ENCODE results near the gene APLN.

APLN gene

GRCh38 chrX:129637217-129638109, 17.3 kb downstream of the APLN start:
- Histone ChIP-seq H3K36me3 (ENCODE audit: insufficient read depth, low read length) (no peaks in the 10 kb centered on the region), H3K27ac (ENCODE audit: low read depth, low read length) (no peak overlapping the region), H3K4me1 (ENCODE audit: insufficient read depth, low read length) (no peaks in the 10 kb centered on the region), H3K9me3 (ENCODE audit: insufficient read depth, low read depth, low read length) (no peaks in the 10 kb centered on the region), H3K27me3 (ENCODE audit: insufficient read depth, low read length) (no peaks in the 10 kb centered on the region), H3K9ac (ENCODE audit: low read depth, low read length) (no peak overlapping the region), H3K4me3 (ENCODE audit: low read length) (no peak overlapping the region)
- WGBS, result 49% methylated on average over 13 of the region's 13 CpGs

GRCh38 chrX:129636175-129636681, 18.5 kb downstream of the APLN start:
- H3K27ac ChIP-seq (ENCODE audit: low read depth, low read length), result no peak overlapping the region
- WGBS, result 81% methylated on average over 8 of the region's 8 CpGs

GRCh38 chrX:129634541-129634940, 20.2 kb downstream of the APLN start:
- no peak overlapping the region for H3K9ac ChIP-seq (ENCODE audit: low read depth, low read length)
- H3K4me3 ChIP-seq (ENCODE audit: low read length), result no peak overlapping the region
- no peak overlapping the region for H3K27ac ChIP-seq (ENCODE audit: low read depth, low read length)
- H3K36me3 ChIP-seq (ENCODE audit: insufficient read depth, low read length), result no peaks in the 10 kb centered on the region
- H3K9me3 ChIP-seq (ENCODE audit: insufficient read depth, low read depth, low read length), result no peaks in the 10 kb centered on the region
- 36% methylated on average over 7 of the region's 7 CpGs for WGBS
- no peaks in the 10 kb centered on the region for H3K27me3 ChIP-seq (ENCODE audit: insufficient read depth, low read length)
- no peaks in the 10 kb centered on the region for H3K4me1 ChIP-seq (ENCODE audit: insufficient read depth, low read length)

More at GRCh38 chrX:129636175-129636681, 18.5 kb downstream of the APLN start:
- Histone ChIP-seq H3K4me1 (ENCODE audit: insufficient read depth, low read length) (no peaks in the 10 kb centered on the region), H3K27me3 (ENCODE audit: insufficient read depth, low read length) (no peaks in the 10 kb centered on the region), H3K36me3 (ENCODE audit: insufficient read depth, low read length) (no peaks in the 10 kb centered on the region), H3K9ac (ENCODE audit: low read depth, low read length) (no peak overlapping the region), H3K9me3 (ENCODE audit: insufficient read depth, low read depth, low read length) (no peaks in the 10 kb centered on the region), H3K4me3 (ENCODE audit: low read length) (no peak overlapping the region)

- H3K27ac ChIP-seq (ENCODE audit: low read depth, low read length), result no peak overlapping the region
- H3K4me1 ChIP-seq (ENCODE audit: insufficient read depth, low read length), result no peaks in the 10 kb centered on the region
- no peaks in the 10 kb centered on the region for H3K36me3 ChIP-seq (ENCODE audit: insufficient read depth, low read length)
- no peaks in the 10 kb centered on the region for H3K27me3 ChIP-seq (ENCODE audit: insufficient read depth, low read length)
- 87% methylated on average over 3 of the region's 7 CpGs for WGBS
- no peaks in the 10 kb centered on the region for H3K9me3 ChIP-seq (ENCODE audit: insufficient read depth, low read depth, low read length)
- H3K4me3 ChIP-seq (ENCODE audit: low read length), result no peak overlapping the region
- H3K9ac ChIP-seq (ENCODE audit: low read depth, low read length), result no peak overlapping the region
Measured at GRCh38 chrX:129632443-129632842, 22.3 kb downstream of the APLN start.

- H3K36me3 ChIP-seq (ENCODE audit: insufficient read depth, low read length), result no peaks in the 10 kb centered on the region
- no peaks in the 10 kb centered on the region for H3K27me3 ChIP-seq (ENCODE audit: insufficient read depth, low read length)
- no peak overlapping the region for H3K27ac ChIP-seq (ENCODE audit: low read depth, low read length)
- 83% methylated on average over 5 of the region's 5 CpGs for WGBS
- H3K4me3 ChIP-seq (ENCODE audit: low read length), result no peak overlapping the region
- H3K4me1 ChIP-seq (ENCODE audit: insufficient read depth, low read length), result no peaks in the 10 kb centered on the region
- no peak overlapping the region for H3K9ac ChIP-seq (ENCODE audit: low read depth, low read length)
- H3K9me3 ChIP-seq (ENCODE audit: insufficient read depth, low read depth, low read length), result no peaks in the 10 kb centered on the region
Measured at GRCh38 chrX:129631849-129632248, 22.9 kb downstream of the APLN start.

- Histone ChIP-seq H3K9ac (ENCODE audit: low read depth, low read length) (no peak overlapping the region), H3K27ac (ENCODE audit: low read depth, low read length) (no peak overlapping the region), H3K9me3 (ENCODE audit: insufficient read depth, low read depth, low read length) (no peaks in the 10 kb centered on the region), H3K4me3 (ENCODE audit: low read length) (no peak overlapping the region), H3K36me3 (ENCODE audit: insufficient read depth, low read length) (no peaks in the 10 kb centered on the region), H3K4me1 (ENCODE audit: insufficient read depth, low read length) (no peaks in the 10 kb centered on the region), H3K27me3 (ENCODE audit: insufficient read depth, low read length) (no peaks in the 10 kb centered on the region)
- WGBS, result 84% methylated on average over 6 of the region's 7 CpGs
Measured at GRCh38 chrX:129629837-129630236, 24.9 kb downstream of the APLN start.

- Histone ChIP-seq H3K9ac (ENCODE audit: low read depth, low read length) (no peak overlapping the region), H3K27me3 (ENCODE audit: insufficient read depth, low read length) (no peaks in the 10 kb centered on the region), H3K4me1 (ENCODE audit: insufficient read depth, low read length) (no peaks in the 10 kb centered on the region), H3K27ac (ENCODE audit: low read depth, low read length) (no peak overlapping the region), H3K4me3 (ENCODE audit: low read length) (no peak overlapping the region), H3K9me3 (ENCODE audit: insufficient read depth, low read depth, low read length) (no peaks in the 10 kb centered on the region), H3K36me3 (ENCODE audit: insufficient read depth, low read length) (no peaks in the 10 kb centered on the region)
- WGBS, result 88% methylated on average over 2 of the region's 3 CpGs
Measured at GRCh38 chrX:129626026-129626425, 28.7 kb downstream of the APLN start.

GRCh38 chrX:129622757-129623301, 31.9 kb downstream of the APLN start:
- no peaks in the 10 kb centered on the region for H3K27me3 ChIP-seq (ENCODE audit: insufficient read depth, low read length)
- H3K27ac ChIP-seq (ENCODE audit: low read depth, low read length), result peak overlapping the region; percentile 35; the same call in 1 of the 2 replicates
- no peaks in the 10 kb centered on the region for H3K9me3 ChIP-seq (ENCODE audit: insufficient read depth, low read depth, low read length)
- H3K36me3 ChIP-seq (ENCODE audit: insufficient read depth, low read length), result no peaks in the 10 kb centered on the region
- no peak overlapping the region for H3K9ac ChIP-seq (ENCODE audit: low read depth, low read length)
- 51% methylated on average over 10 of the region's 10 CpGs for WGBS
- H3K4me1 ChIP-seq (ENCODE audit: insufficient read depth, low read length), result no peaks in the 10 kb centered on the region
- H3K4me3 ChIP-seq (ENCODE audit: low read length), result no peak overlapping the region

GRCh38 chrX:129618997-129619396, 35.8 kb downstream of the APLN start:
- no peak overlapping the region for H3K9ac ChIP-seq (ENCODE audit: low read depth, low read length)
- no peaks in the 10 kb centered on the region for H3K9me3 ChIP-seq (ENCODE audit: insufficient read depth, low read depth, low read length)
- H3K27me3 ChIP-seq (ENCODE audit: insufficient read depth, low read length), result no peaks in the 10 kb centered on the region
- H3K27ac ChIP-seq (ENCODE audit: low read depth, low read length), result no peak overlapping the region
- H3K4me3 ChIP-seq (ENCODE audit: low read length), result no peak overlapping the region
- no peaks in the 10 kb centered on the region for H3K4me1 ChIP-seq (ENCODE audit: insufficient read depth, low read length)
- 91% methylated on average over 4 of the region's 4 CpGs for WGBS
- H3K36me3 ChIP-seq (ENCODE audit: insufficient read depth, low read length), result no peaks in the 10 kb centered on the region

- H3K9ac ChIP-seq (ENCODE audit: low read depth, low read length), result no peak overlapping the region
- H3K36me3 ChIP-seq (ENCODE audit: insufficient read depth, low read length), result no peaks in the 10 kb centered on the region
- H3K4me3 ChIP-seq (ENCODE audit: low read length), result no peak overlapping the region
- WGBS, result 81% methylated on average over 6 of the region's 6 CpGs
- H3K27me3 ChIP-seq (ENCODE audit: insufficient read depth, low read length), result no peaks in the 10 kb centered on the region
- no peak overlapping the region for H3K27ac ChIP-seq (ENCODE audit: low read depth, low read length)
- H3K4me1 ChIP-seq (ENCODE audit: insufficient read depth, low read length), result no peaks in the 10 kb centered on the region
- no peaks in the 10 kb centered on the region for H3K9me3 ChIP-seq (ENCODE audit: insufficient read depth, low read depth, low read length)
Measured at GRCh38 chrX:129617420-129617819, 37.3 kb downstream of the APLN start.

- Histone ChIP-seq H3K9ac (ENCODE audit: low read depth, low read length) (no peak overlapping the region), H3K27me3 (ENCODE audit: insufficient read depth, low read length) (no peaks in the 10 kb centered on the region), H3K36me3 (ENCODE audit: insufficient read depth, low read length) (no peaks in the 10 kb centered on the region), H3K9me3 (ENCODE audit: insufficient read depth, low read depth, low read length) (no peaks in the 10 kb centered on the region), H3K4me3 (ENCODE audit: low read length) (no peak overlapping the region), H3K4me1 (ENCODE audit: insufficient read depth, low read length) (no peaks in the 10 kb centered on the region), H3K27ac (ENCODE audit: low read depth, low read length) (no peak overlapping the region)
- WGBS, result 83% methylated on average over 5 of the region's 5 CpGs
Measured at GRCh38 chrX:129614481-129615255, 40.1 kb downstream of the APLN start.
